ENCODE results near the gene PRKCH.

PRKCH gene

GRCh38 chr14:61560323-61560722, 238.9 kb downstream of the PRKCH start:
- no peak for TF ChIP-seq TAF1 (IDR thresholded peaks at IDR 0.05; ENCODE audit: borderline replicate concordance, insufficient read depth, low read length)
- no peak for TF ChIP-seq FOXP2 (optimal IDR thresholded peaks at IDR 0.05; ENCODE audit: borderline replicate concordance, extremely low read depth, extremely low read length, insufficient read depth)
- no peak for TF ChIP-seq SIN3A (IDR thresholded peaks at IDR 0.05; ENCODE audit: borderline replicate concordance, insufficient read depth, low read length)
- TF ChIP-seq POLR2AphosphoS5 (IDR thresholded peaks at IDR 0.05; ENCODE audit: low read depth, low read length), result no peak
- TF ChIP-seq REST (IDR thresholded peaks at IDR 0.05; ENCODE audit: insufficient read depth in 1 of 2, low read depth in 2 of 2, low read length in 2 of 2), result no peak

GRCh38 chr14:61561104-61561503, 239.7 kb downstream of the PRKCH start:
- TF ChIP-seq REST (IDR thresholded peaks at IDR 0.05; ENCODE audit: insufficient read depth in 1 of 2, low read depth in 2 of 2, low read length in 2 of 2), result no peak
- no peak for TF ChIP-seq SIN3A (IDR thresholded peaks at IDR 0.05; ENCODE audit: borderline replicate concordance, insufficient read depth, low read length)
- no peak for TF ChIP-seq FOXP2 (optimal IDR thresholded peaks at IDR 0.05; ENCODE audit: borderline replicate concordance, extremely low read depth, extremely low read length, insufficient read depth)
- TF ChIP-seq POLR2AphosphoS5 (IDR thresholded peaks at IDR 0.05; ENCODE audit: low read depth, low read length), result no peak
- TF ChIP-seq TAF1 (IDR thresholded peaks at IDR 0.05; ENCODE audit: borderline replicate concordance, insufficient read depth, low read length), result no peak

GRCh38 chr14:61561657-61562276, 240.4 kb downstream of the PRKCH start:
- TF ChIP-seq POLR2AphosphoS5 (IDR thresholded peaks at IDR 0.05; ENCODE audit: low read depth, low read length) (no peak), FOXP2 (optimal IDR thresholded peaks at IDR 0.05; ENCODE audit: borderline replicate concordance, extremely low read depth, extremely low read length, insufficient read depth) (no peak), SIN3A (IDR thresholded peaks at IDR 0.05; ENCODE audit: borderline replicate concordance, insufficient read depth, low read length) (no peak), REST (IDR thresholded peaks at IDR 0.05; ENCODE audit: insufficient read depth in 1 of 2, low read depth in 2 of 2, low read length in 2 of 2) (no peak; a peak in 1 of 4 replicates)

- no peak for TF ChIP-seq SIN3A (IDR thresholded peaks at IDR 0.05; ENCODE audit: borderline replicate concordance, insufficient read depth, low read length)
- TF ChIP-seq TAF1 (IDR thresholded peaks at IDR 0.05; ENCODE audit: borderline replicate concordance, insufficient read depth, low read length), result no peak
- no peak for TF ChIP-seq FOXP2 (optimal IDR thresholded peaks at IDR 0.05; ENCODE audit: borderline replicate concordance, extremely low read depth, extremely low read length, insufficient read depth)
- TF ChIP-seq REST (IDR thresholded peaks at IDR 0.05; ENCODE audit: insufficient read depth in 1 of 2, low read depth in 2 of 2, low read length in 2 of 2), result no peak
- TF ChIP-seq POLR2AphosphoS5 (IDR thresholded peaks at IDR 0.05; ENCODE audit: low read depth, low read length), result no peak
Measured at GRCh38 chr14:61562321-61563161, 241.2 kb downstream of the PRKCH start.
